Urothelium cell line (cell line): ENCODE results near the gene DDIT4.
"Not testable (repeated sequence)": the region's sequence is repeated elsewhere in the genome, so short reads cannot be mapped to it uniquely, and the experiment has no call there.

Experiments
- DNase-seq: peaks from one replicate; pipeline ENCODE4 v3.0.0; 2011; ENCODE audit warnings: low spot score, mixed read lengths
- FAIRE-seq: peaks from 2 replicates; lab custom pipeline; 2011; peaks lifted over from hg19 to GRCh38; lab: Jason Lieb, UNC

The DDIT4 gene, protein sequence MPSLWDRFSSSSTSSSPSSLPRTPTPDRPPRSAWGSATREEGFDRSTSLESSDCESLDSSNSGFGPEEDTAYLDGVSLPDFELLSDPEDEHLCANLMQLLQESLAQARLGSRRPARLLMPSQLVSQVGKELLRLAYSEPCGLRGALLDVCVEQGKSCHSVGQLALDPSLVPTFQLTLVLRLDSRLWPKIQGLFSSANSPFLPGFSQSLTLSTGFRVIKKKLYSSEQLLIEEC

DNA sequence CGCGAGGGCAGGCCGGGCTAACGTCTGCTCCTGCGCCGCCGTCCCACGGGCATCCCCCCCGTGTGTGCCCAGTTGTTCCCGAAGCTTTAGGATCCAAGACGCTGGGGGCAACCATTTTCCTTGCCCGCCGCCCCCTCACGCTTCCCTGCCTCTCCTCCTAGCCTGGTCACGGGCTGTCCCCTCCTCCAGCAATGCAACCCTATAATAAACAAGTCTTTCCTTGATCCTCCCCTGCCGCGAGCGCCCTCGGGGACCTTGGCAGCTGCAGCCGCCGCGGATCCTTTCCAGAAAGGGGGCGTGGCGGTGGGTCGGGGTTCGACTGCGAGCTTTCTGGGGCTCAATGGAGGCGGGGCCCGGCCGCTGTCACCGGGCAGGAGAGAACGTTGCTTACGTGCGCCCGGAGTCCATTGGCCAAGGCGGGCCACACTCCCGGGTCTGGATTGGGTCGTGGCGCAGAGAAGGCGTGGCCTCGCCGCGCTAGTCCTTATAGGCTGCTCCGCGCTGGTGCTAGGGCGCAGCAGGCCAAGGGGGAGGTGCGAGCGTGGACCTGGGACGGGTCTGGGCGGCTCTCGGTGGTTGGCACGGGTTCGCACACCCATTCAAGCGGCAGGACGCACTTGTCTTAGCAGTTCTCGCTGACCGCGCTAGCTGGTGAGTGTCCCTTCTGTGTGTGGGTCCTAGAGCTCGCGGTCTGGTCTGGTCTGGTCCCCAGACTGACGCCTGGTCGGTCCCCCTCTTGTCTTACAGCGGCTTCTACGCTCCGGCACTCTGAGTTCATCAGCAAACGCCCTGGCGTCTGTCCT is at the start of gene DDIT4:
DDIT4 (plus strand) TSS at position 515 of the 803 bp plus-strand sequence. CDS start 293 bp downstream, outside the sequence.
- DNase-seq (peak; percentile 100), FAIRE-seq (peak; percentile 93)

DNA sequence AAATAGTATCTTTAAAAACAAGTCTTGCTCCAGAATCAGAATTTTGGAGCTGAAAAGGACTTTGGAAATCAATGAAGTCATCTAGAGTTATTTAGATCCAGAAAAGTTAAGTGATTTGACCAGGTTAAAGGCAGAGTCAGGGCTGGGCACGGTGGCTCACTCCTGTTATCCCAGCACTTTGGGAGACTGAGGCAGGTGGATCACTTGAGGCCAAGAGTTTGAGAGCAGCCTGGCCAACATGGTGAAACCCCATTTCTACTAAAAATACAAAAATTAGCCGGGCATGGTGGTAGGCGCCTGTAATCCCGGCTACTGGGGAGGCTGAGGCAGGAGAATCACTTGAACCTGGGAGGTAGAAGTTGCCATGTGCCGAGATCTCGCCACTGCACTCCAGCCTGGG is 49.5 kb upstream of the DDIT4 start:
- not testable (repeated sequence) for DNase-seq, FAIRE-seq

DNA sequence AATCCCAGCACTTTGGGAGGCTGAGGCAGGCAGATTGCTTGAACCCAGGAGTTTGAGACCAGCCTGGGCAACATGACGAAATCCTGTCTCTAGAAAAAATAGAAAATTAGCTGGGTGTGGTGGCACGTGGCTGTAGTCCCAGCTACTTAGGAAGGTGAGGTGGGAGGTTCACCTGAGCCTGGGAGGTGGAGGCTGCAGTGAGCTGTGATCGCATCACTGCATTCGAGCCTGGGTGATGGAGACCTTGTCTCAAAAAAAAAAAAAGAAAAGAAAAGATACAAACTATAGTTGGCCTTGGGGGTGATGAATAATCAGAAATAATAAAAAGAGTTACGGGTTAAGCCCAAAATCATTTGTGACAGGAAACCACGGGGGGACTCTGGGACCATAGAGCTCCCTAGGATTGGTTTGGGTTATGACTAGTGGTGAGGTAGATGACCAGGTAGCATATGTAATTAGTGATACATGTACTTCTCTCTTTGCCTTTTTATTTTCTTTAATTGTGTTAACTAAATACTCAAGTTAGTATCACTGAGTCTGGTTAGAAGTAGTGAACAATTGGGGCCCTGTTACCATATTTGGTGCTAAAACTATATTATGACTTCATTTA is 47.2 kb upstream of the DDIT4 start:
- DNase-seq (no peak), FAIRE-seq (no peak)

DNA sequence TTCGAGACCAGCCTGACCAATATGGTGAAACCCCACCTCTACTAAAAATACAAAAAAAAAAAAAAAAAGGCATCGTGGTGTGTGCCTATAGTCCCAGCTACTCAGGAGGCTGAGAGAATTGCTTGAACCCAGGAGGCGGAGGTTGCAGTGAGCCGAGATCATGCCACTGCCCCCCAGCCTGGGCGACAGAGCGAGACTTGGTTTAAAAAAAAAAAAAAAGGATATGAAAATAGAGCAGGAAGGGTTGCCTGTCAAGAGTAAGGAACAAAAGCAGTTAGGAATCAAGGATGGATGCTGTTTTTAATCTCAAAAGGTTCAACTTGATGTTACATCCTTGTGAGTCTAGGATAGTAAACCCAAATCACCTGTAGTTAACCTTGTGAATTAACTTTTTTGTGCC is 45.9 kb upstream of the DDIT4 start:
- FAIRE-seq (no peak), DNase-seq (no peak)

DNA sequence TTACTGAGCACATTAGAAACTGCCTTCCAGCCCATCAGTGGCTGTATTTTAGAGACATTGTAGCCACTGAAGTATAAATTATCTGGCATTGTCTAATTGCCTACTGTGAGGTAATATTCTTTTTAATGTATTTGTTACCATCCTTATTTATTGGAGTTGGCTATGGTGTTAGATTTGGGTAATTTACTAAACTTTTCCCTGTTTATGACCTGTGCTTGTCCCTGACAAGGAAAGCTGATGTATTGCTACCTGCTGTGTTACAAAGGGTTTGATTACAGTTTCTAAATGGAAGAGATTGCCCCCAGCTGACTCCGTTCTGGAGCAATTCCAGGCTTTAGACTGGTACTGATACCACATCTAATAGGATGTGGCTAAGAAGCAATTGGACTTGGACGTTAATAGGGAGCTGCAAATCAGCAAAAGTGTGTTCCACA is 45.4 kb upstream of the DDIT4 start:
- FAIRE-seq = no peak
- DNase-seq = no peak

DNA sequence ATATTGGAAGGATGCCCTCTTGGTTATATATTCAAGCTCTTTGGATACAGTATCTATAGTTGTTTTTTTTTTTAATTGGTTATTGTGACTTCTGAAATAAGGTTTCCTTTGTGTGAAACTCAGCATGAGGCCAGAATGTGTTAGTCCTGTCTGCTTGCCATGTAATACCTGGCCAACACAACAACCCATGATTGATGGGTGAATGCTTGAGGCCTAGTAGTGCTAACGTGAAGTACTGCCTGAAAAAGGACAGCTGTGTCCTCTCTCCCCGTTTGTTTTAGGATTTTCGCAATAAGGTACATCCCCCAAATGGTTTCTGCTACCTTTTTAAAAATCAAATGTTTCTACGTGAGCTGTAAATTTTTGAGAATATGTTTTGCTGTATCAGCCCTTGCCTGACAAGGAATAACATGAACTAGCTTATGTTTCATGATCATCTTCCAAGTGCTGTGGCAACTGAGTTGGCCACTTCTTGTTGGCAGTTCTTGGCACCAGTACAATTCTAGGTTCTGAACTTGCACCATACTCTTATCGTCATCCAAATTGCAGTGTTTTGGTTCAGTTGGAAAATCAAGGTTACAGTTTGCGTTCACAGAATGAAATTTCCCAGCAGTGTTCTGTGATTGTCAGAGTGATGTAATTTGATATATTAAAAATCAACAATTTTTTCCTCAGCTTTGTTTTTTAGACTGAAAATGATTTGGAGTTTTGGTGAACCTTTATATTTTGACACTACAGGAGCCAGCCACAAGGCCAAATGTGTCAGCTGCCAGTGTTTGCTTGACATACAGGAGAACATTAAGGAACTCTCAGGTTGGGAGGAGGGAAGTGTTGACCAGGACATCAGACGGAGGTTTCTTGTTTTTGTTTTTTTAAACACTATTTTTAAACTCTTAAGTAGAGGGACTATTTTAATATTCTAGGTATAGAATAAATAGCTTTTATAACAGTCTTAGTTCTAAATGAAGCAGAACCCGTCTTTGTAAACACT is 44.2 kb upstream of the DDIT4 start:
- DNase-seq (no peak), FAIRE-seq (no peak)

DNA sequence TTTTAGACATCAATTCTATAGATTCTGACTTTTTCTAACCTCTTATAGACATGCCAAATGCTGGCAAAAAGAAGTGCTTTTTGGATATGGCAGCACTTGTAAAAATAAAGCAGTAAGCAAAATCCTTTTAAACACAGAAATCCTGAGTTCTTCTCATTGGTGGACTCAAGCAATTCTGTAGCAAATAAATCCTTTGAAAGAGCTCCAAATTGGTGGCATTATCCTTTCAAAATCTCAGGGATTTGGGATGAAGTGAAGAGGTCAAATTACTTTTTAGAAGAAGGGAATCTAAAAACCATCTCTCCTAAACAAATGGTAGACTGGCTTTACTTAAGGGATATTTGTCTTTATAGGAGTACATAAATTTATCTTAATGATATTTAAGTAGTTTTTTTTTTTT is 40.1 kb upstream of the DDIT4 start:
- FAIRE-seq = no peak
- no peak for DNase-seq

DNA sequence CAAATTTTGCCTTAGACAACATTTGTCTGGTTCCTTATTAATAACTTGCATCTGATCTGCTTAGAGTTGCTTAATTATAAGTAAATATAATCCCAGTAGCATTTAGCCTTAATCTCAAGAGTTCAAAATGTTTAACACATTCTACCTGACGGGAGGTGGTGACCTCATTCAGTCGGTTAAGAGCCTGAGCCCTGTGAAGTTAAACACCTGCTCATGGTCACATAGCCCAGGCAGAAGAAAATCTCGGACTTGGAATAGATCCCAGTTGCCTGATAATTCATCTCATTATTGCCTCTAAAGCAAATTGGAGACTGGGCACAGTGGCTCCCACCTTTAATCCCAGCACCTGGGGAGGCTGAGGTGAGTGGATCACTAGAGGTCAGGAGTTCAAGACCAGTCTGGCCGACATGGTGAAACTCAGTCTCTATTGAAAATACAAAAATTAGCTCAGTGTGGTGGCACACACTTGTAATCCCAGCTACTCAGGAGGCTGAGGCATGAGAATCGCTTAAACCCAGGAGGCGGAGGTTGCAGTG is 39.1 kb upstream of the DDIT4 start:
- DNase-seq (no peak), FAIRE-seq (no peak)

DNA sequence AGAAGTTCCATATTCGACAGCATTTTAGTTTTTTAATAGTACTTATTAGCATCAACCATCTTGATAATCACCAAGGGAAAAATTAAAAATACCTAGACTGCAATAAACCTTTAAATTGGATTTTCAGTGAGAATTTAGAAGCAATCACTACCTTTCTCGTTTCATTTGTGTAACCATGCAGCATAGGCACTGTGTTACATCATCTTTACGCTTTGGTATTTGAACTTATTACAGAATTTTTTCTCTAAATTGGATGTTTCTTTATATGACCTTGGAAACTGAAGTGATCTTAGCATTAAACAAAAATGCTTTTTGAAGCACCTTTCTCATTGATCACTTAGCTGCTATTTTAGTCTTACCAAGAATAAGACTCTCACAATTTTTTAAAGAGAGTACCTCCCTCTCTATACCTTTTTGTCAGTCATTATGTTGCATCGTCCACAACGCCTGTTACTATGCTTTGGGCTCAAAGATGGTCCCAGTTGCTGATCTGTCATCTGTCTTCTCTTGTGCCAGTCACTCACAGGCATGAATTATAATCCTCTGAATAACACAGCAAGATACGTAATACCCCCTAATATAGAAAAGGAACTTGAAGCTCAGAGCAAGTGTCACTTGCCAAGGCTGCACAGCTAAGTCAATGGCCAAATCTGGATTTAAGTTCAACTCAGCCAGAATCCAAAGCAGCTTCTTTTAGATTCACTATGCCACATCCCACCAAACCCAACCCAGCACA is 38.0 kb upstream of the DDIT4 start:
- no peak for DNase-seq
- FAIRE-seq = no peak

DNA sequence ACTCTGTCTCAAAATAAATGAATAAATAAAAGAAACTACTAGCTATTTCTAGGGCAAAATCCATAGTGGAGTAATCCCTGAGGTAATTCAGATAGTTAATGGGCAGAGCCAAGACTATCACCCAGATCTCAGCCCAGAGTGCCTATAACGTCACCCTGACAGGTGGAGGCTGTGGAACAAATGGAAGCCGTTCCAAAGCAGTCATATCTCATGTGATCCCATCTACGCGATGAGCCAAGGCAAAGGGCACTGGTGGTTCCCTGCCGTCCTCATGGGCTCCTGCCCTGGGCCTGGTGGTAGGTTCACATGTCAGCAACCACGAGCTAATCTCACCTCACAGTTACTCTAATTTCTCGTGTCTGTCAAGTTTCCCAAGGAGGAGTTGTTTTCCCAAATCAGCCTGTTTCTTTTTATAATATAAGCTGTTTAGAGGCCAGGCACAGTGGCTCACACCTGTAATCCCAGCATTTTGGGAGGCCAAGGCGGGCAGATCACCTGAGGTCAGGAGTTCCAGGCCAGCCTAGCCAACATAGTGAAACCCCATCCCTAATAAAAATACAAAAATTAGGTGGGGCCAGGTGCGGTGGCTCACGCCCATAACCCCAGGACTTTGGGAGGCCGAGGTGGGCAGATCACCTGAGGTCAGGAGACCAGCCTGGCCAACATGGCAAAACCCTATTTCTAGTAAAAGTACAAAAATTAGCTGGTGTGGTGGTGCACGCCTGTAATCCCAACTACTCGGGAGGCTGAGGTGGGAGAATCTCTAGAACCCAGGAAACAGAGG is 35.1 kb upstream of the DDIT4 start:
- FAIRE-seq (no peak), DNase-seq (no peak)

DNA sequence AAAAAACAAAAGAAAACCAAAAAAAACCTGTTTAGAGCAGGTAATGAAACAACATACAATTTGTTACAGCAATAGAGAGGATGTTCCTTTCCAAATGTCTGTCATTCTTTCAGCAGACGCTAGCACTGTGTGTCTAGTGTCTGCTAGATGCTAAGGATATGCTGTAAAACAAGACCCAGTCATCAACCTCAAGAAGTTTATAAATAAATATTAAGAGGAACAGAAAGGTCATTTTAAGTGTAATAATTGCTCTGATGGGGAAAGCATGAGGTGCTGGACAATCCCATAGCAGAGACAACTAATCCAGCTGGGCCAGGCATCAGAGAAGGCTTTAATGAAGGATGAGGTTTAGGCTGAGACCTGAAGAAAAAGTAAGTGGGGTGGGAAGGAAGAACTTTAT is 34.3 kb upstream of the DDIT4 start:
- no peak for DNase-seq
- FAIRE-seq = no peak

DNA sequence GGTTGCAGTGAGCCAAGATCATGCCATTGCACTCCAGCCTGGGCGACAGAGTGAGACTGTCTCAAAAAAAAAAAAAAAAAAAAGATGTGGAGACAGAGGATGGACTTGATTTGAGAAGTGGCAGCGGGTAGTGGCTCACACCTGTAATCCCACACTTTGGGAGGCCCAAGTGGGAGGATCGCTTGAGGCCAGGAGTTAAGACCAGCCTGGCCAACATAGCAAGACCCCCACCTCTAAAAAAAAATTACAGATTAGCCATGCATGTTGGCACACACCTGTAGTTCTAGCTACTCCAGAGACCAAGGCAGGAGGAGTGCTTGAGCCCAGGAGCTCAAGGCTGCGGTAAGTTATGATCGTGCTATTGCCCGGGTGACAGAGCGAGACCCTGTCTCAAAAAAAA is 33.4 kb upstream of the DDIT4 start:
- DNase-seq (no peak), FAIRE-seq (no peak)

DNA sequence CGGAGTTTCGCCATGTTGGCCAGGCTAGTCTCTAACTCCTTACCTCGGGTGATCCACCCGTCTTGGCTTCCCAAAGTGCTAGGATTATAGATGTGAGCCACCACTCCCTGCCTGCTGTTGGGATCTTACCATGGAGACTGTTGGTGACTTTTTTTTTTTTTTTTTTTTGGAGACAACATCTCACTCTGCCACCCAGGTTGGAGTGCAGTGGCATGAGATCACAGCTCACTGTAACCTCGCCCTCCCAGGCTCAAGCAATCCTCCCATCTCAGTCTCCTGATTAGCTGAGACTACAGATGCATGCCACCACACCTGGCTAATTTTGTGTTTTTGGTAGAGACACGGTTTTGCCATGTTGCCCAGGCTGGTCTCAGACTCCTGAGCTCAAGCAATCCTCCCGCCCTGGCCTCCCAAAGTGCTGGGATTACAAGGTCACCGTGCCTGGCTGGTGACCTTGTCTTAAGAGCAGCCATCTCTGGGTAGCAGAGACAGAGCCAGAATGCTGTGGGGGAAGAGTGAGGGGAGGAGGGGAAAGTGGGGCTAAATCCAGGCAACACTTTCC is 32.0 kb upstream of the DDIT4 start:
- no peak for DNase-seq
- FAIRE-seq = no peak

DNA sequence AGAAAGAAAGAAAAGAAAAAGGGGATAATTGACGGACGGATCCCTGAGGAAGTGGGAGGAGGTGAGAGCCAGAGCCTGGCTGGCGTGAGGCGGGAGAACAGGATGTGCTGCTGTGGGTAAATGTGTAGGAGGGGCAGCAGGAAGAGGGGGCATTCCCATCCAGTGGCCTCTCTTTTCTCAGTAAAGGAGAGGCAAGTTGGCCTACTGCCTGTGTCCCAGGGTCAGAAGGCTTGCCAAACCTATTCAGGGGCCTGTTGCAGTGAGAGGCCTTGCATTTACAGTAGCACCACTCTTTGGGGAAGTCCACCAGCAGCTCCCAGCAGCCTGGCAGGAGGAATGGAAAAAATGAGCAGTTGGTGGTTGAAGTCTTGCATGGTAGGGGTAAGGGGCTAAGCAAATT is 31.0 kb upstream of the DDIT4 start:
- FAIRE-seq = no peak
- no peak for DNase-seq

DNA sequence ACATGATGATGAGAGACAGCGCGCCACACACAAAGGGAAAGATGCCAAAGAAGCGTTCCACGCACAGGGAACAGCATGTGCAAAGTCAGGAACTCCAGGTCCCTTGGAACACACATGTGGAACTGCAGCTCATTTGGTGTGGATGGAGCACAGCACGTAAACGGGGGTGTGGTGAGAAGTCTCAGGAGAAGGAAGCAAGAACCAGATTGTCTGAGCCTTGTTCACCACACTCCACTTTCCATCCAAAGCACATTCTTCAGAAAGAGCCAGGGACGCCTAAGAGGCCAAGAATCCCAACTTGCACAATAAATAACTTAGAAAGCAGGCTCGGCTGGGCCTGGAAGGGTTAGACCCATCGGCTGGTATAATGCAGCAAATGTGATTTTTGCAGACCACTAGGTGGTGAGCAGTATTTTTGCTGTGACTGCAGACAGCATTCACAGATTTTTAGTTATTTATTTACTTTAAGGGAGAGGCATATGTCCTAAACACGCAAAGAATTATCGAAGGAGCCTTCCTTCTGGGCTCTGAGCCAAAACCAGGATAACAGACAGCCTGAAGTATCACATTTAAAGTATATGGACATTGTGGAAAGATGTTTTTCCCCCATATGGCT is 29.8 kb upstream of the DDIT4 start:
- DNase-seq = no peak
- no peak for FAIRE-seq

DNA sequence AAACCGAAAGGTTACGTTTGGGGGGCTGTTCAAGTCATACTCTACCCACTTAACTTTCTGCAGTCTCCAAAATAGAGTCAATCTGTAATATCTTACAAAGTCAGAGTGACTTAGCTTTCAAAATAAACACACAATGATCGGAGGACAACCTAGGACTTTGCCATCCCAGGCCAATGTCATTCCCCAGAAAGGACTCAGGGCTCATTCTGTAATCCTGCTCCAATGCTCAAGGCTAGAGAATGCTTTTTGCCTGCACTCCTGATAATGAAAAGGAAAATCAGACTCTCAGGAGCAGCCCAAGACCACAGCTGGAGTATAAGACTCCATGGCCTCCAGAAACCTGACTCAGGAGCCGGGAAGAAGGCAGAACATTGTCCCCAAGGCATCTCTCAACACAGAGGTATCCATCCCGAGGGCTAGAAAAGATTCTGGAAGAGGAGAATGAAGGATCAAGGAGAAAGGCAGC is 29.1 kb upstream of the DDIT4 start:
- FAIRE-seq (no peak), DNase-seq (no peak)

DNA sequence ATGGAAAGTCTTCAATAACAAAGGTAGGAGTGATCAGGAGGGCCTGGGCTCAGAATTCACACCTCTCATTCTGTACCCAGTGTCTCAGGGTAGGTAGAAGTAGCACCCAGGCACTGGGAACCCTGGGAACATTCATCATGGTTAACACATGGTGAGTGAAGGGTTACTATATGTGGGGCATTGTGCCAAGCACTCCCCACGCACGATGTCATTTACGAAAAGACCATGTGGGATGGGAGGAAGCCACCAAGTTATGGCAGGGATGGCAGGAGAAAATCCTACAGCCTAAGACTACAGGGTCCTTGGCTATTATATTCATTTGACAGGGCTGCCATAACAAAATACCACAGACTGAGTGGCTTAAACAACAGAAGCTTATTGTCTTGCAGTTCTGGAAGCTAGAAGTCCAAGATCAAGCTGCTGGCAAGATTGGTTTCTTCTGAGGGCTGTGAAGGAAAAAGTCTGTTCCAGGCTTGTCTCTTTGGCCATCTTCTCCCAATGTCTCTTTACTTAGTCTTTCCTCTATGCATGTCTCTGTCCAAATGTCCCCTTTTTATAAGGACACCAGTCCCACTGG is 27.7 kb upstream of the DDIT4 start:
- FAIRE-seq (no peak), DNase-seq (no peak)
